GM21515 (cell line): ENCODE data around the gene ACACB.
A peak's percentile ranks its signal among the peaks of the same experiment; 100 is the strongest.
"Not testable (repeated sequence)": the region's sequence is repeated elsewhere in the genome, so short reads cannot be mapped to it uniquely, and the experiment has no call there.

ENCODE experiments used
- ATAC-seq: cut with Tn5 transposase; IDR thresholded peaks from one replicate; pipeline ENCODE4 v1.9.1; 2021; ENCODE audit not compliant: unreplicated experiment

Gene ACACB

GRCh38 chr12:109139360-109139759 is 23.0 kb downstream of the ACACB start:
- ATAC-seq, result no peak

GRCh38 chr12:109139791-109140190 is 23.4 kb downstream of the ACACB start:
- ATAC-seq, result no peak

GRCh38 chr12:109140560-109140959 is 24.2 kb downstream of the ACACB start:
- no peak for ATAC-seq

- no peak for ATAC-seq
Observed at GRCh38 chr12:109144224-109144623, 27.8 kb downstream of the ACACB start.

DNA sequence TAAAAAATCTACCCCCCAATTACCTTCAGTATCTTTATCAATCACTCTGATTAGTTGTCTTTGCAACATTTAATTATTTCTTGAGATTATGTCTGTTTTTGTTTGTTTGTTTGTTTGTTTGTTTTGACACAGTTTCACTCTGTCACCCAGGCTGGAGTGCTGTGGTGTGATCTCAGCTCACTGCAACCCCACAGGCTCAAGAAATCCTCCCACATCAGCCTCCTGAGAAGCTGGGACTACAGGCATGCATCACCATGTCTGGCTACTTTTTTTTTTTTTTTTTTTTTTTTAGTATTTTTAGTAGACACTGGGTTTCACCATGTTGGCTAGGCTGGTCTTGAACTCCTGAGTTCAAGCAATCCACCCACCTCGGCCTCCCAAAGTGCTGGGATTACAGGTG is 30.7 kb downstream of the ACACB start:
- not testable (repeated sequence) for ATAC-seq

GRCh38 chr12:109147954-109148353 is 31.6 kb downstream of the ACACB start:
- ATAC-seq, result no peak

DNA sequence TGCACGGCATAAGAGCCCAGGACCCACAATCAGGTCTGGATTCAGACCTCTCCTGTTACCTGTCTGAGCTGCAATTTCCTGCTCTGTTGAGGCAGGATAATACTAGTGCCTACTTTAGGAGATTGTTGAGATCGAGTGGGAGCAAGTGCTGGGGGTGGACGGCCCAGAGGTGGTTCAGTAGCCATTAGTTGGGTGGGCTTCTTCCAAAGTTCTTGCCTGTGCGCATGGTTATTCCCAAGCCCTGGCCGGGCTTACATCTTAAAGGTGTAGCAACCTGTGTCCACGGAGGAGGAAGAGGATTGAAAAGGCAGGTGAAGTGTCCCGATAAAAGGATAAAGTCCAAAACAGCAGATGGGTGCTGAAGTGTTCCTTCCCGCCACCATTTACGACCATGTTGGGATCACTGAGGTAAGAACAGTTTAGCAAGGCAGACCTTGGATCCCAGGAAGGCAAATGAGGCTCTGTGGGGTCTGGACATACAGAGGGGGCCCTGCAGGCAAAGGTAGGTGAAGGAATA is 33.8 kb downstream of the ACACB start:
- ATAC-seq, result no peak

- ATAC-seq, result no peak
Observed at GRCh38 chr12:109151457-109151856, 35.1 kb downstream of the ACACB start.

- no peak for ATAC-seq
Observed at GRCh38 chr12:109153821-109154441, 37.5 kb downstream of the ACACB start.

DNA sequence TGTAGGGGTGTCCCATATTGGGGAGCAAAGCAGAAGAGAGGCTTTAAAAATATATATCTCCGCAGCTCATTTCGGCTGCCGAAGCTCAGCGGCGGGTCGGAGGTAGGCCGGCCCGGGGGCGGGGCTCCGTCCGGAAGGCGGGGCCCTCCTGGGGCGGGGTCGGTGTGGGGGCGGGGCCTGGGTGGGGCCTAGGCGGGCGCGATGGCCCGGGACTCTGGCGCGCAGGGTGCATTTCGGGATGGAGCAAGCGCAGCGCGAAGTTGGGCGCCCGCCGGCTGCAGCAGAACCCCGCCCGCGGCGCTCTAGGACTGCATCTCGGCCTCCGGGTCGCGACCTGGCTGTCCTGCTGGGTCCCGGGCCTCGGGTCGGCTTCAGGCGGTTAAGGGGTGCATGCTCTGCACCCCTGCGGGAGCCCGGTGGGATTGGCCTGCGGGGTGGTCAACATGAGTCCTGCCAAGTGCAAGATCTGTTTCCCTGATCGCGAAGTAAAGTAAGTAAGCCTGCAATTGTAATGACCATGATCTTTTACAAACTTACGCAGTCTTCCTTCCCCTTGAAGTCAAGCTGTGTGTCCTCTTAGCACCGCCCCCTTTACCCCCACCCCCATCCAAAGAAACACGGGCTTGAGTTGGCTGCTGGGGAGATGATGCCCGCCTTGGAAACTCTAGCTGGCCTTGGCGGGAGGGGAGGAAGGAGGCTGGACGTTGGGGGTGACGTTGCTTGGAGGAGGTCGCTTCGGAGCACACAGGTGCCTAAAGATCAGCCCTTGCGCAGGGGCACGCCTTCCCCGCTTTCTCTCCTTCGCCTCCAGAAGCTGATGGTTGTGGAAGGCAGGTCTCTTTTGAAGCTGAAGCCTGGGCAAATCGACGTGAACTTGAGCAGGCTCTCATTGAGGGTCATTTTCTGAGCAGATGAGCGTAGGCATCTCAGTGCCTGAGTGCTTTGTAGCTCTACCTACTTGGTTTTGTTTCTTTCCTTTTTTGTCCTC is 38.4 kb downstream of the ACACB start:
- ATAC-seq, result peak; percentile 84

DNA sequence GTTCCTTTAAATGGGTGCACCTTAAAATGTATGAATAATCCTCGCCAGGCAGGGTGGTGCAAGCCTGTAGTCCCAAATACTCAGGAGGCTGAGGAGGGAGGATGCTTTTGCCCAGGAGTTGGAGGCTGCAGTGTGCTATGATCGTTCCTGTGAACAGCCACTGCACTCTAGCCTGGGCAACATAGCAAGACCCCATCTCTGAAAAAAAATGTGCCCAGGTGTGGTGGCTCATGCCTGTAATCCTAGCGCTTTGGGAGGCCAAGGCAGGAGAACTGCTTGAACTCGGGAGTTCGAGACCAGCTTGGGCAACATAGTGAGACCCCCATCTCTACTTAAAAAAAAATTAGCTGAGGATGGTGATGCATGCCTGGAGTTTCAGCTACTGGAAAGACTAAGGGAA is 39.6 kb downstream of the ACACB start:
- ATAC-seq, result no peak

GRCh38 chr12:109156586-109156985 is 40.2 kb downstream of the ACACB start:
- no peak for ATAC-seq

- ATAC-seq, result no peak
Observed at GRCh38 chr12:109157986-109158385, 41.6 kb downstream of the ACACB start.

DNA sequence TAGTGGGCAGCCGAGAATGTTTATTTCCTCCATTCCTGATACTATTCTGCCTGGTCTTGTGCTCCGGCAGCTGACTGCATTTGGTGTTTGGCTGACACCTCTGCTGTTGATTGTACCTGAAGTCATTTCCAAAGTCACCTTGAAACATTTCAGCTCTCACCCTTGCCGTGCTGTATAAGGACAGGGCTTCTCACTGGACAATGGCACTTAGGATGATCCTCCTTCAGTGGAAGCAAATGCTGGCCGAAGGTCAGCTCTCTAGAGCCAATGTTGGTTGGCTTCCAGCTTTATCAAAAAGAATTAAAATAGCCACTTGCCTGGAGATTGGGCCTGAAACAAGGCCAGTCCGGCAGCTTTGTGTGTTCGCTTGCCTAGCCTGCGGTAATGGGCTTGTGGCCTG is 44.0 kb downstream of the ACACB start:
- ATAC-seq, result no peak

DNA sequence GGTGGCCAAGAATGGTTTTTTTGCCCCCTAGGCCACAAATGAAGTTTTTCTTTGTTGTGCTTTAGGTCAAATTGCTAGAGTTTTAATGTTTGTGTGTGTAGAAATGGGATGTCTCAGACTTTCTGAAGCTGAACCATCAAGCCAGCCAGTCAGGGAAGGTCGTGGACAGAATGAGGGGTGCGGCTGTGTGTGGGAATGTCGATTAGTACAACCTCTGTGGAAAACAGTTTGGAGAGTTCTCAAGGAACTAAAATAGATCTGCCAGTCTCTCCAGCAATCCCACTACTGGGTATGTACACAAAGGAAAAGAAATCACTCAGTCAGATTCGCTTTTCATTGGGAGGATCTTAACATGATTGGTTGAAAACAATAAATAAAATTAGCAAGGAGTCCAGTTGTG is 44.5 kb downstream of the ACACB start:
- no peak for ATAC-seq

DNA sequence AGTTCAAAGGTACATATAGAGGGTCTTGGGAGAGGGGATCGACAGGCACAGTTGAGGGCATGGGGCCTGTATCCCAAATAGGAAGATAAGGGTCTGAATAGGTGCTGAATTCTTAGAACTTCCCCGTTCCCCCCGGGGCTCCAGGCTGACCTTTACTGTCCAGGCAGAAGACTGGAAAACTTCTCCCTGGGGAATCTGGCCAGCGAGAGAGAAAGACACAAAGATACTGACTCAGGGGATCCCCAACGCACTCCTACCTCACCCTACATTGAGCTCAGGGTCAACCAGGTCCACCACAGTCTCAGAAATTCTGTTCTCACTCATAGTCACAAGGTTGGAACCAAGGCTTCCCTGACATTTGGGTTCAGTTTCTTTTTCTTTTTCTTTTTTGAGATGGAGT is 46.2 kb downstream of the ACACB start:
- no peak for ATAC-seq

DNA sequence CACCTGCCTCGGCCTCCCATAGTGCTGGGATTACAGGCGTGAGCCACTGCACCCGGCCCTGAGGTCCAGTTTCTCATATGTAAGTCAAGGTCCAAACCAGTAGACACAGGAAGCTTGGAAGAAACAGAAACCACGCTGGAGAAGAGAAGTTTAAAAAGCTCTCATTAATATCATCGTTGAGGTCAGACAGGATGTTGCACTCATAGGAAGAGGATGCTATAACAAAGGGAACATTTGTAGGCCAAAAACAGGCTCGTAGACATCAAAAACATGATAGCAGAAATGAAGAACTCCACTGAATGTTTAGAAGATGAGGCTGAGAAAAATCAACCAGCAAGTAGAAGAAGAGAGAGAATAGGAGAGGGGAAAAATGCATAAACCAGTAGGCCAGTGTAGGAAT is 46.8 kb downstream of the ACACB start:
- ATAC-seq, result no peak

DNA sequence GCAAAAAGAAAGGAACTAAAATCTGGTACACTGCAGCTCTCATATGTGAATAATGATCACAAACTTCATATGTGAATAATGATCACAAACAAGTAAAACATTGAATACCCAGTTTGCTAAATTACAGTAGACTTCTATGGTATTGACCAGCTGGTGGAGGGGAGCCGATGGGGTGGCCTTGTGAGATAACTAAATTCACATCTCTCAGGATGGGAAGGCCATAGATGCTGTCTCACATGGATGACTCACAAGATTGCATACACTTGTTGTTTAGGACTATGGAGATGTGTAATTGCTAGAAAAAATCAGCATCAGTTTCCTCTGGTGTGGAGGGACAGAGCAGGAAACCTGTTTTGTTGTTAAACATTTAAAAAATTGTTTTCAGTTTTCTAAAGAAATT is 49.2 kb downstream of the ACACB start:
- no peak for ATAC-seq

DNA sequence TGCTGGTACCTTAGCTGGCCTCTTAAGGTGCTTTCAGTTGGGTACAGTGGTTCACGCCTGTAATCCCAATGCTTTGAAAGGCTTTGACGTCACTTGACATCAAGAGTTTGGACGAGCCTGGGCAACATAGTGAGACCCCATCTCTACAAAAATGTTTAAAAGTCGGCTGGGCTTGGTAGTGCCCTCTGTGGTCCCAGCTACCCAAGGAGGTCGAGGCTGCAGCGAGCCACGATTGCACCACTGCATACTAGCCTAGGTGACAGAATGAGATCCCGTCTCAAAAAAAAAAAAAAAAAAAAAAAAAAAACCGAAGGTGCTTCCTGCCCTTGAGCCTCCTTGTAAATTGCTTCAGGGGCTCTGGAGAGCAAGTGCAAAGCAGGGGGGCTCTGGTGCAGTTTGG is 50.0 kb downstream of the ACACB start:
- ATAC-seq, result no peak

GRCh38 chr12:109167781-109168180 is 51.4 kb downstream of the ACACB start:
- ATAC-seq, result no peak

DNA sequence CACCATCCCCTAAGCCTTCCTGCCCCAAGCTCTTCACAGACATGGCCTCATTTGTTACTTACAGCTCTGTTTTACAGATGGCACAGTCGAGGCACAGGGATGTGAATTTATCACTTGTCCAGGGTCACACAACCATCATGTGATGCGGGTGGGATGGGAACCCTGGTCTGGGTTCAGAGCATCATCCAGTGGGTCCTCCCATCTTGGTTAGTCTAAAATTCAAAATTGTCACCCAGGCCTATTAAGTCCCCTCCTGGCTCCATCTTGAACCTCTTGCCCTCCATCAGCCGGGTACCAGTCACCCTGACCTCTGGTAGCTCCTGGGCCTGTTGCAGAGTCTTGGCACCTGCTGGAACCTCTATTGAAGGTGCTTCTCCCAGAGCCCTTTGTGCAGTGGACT is 52.9 kb downstream of the ACACB start:
- ATAC-seq, result no peak

GRCh38 chr12:109169686-109170085 is 53.3 kb downstream of the ACACB start:
- ATAC-seq, result no peak
